Measurements from ENCODE around the gene CDK14. TPM values are rescaled to one million over a fixed set of nuclear protein-coding genes. Genes with fewer than 3 reads are reported as not detected.

The CDK14 gene
- total RNA-seq, 1 donor from 2014 or later = 8.3 TPM

DNA sequence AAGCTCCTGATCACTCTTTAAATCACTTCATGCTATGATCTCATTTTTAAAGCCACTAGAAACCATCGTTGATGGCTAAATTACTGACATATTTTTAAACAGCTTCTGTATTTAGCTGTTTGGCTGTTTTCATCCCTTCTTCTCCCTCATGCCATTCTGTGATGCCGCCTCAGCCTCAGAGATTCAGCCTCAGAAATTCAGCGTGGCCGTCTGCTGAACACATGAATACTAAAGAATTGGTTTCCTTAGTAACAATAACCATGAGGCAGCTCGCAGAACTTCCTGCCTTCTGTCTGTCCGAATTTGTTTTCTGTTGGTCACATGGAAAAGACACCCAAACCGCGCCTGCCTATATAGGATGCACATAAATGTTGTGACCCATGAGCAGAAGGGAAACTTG is 637.1 kb downstream of the CDK14 start:
- no peak for DNase-seq (ENCODE audit: extremely low read depth, low read depth, low spot score)

DNA sequence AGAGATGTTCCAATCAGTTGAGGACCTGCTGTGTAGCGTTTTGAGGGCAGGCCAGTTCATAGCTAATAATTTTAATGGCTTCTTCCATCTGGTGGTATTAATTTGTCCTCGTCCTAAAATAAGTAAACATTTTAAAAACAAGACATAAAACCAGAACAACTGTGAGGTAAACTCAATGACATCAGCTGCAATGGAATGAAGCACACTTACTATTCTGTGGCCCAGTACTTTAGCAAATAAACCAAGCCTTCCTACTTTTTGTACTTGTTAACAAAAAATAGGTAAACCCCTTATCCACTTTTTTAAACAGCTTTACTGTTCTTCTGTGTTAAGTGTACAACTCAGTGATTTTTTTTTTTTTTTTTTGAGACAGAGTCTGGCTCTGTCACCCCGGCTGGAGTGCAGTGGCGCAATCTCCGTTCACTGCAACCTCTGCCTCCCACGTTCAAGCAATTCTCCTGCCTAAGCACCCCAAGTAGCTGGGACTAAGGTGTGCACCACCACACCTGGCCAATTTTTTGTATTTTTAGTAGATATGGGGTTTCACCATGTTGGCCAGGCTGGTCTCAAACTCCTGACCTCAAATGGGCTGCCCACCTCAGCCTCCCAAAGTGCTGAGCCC is 639.2 kb downstream of the CDK14 start:
- DNase-seq (ENCODE audit: extremely low read depth, low read depth, low spot score) = no peak

- DNase-seq (ENCODE audit: extremely low read depth, low read depth, low spot score) = peak; percentile 33
Observed at GRCh38 chr7:91239171-91239604, 643.1 kb downstream of the CDK14 start.

DNA sequence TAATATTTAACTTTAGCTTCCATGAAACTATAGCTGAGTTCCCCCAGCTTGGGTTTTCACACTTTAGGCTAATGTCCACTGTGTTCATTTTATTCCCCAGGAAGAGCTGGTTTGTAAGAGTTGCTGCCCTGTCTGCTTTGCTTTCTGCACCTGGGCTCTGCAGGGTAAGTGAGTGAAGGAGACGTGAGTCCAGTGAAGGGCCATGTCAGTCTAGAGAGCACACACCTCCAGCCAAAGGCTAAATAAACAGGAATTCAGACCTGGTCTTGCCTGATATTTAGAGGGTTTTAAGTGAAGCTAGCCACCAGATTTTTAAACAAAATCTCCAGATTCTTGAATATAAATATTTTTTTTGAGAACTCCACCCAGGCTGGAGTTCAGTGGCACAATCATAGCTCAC is 643.7 kb downstream of the CDK14 start:
- DNase-seq (ENCODE audit: extremely low read depth, low read depth, low spot score) = no peak

DNA sequence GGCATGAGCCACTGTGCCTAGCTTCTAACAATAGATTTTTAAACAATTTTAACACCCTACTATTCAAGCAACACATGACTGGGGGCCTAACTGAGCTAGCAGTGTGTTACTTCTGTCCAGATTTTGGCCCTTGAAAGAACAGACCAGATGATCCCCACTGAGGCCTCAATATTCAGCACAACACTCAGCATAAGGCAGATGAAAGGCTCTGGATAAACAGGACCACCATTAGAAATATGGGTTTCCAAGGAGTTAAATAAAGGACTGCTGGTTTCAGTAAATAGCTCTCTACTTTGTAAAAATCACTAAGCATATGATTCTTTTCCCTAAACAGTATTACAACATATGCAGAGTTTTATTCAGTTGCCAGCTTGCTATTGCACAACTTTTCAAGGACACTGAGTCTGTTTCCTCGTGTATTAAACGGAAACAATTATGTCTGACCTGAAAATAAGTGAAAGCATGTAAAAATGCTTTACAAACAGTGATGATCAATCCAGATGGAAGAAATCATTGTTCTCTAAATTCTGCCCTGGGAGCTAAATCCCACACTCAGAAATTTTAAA is 644.3 kb downstream of the CDK14 start:
- no peak for DNase-seq (ENCODE audit: extremely low read depth, low read depth, low spot score)

DNA sequence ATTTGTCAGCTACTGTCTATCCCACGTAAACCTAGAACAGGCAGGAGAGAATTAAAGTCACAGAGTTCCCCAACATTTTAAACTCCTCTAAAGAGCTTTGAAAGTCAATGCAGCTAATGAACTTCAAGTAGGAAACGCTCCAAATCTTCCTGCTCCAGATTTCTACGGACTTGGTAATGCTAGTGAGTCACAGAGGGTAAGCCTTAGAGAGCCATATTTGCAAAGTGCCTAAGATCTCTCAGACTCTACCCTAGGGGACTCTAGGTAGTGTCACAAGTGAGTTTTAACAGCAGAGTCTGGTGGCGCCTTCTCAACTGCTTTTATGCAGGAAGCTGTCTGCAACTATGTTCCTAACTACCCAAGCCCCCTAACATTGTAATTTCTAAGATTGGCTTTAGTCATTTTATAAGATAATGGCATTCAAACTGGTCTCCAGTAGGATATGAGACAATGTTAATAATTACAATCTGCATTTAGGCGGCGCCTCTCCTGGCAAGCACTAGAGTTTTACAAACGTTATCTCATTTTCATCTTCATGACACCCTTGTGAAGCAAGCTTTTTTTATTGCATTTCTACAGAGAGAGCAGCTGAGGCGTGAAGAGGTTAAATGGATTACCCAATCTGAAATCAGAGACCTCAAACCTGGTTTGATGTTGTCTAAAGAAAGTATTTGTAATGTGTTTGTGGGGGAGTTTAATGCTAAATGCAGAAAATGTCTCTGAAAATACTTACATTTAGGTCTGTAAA is 646.1 kb downstream of the CDK14 start:
- DNase-seq (ENCODE audit: extremely low read depth, low read depth, low spot score) = no peak

DNA sequence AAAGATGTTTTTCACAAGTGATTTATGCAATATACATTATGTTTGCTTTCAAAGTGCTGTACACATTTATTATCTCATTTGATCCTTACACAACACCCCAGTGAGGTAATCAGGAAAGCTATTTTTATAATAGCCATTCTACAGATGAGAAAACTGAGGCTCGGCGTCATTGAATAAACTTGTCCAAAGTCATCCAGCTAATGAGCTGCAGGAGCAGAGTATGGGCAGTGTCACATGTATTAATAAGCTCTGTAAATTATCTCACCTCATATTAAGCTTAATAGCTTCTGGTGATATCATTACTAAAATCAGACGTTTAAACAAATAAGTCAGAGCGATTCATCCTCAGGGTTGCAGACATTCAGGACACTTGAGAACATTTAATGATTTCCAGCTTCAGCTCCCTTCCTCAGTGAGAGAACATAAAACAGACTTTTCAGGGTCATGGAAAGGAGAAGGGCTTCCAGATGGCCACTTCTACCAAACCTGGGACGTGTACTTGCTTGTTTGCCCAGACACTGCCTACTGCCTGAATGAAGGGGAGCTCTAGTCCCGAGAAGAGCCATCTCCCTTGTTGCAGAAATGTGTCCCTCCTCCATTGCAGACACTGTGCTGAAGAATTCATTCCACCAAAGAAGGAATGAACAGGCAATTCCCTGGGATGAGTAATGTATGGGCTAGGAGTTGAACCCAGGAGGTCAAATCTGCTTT is 647.6 kb downstream of the CDK14 start:
- no peak for DNase-seq (ENCODE audit: extremely low read depth, low read depth, low spot score)

DNA sequence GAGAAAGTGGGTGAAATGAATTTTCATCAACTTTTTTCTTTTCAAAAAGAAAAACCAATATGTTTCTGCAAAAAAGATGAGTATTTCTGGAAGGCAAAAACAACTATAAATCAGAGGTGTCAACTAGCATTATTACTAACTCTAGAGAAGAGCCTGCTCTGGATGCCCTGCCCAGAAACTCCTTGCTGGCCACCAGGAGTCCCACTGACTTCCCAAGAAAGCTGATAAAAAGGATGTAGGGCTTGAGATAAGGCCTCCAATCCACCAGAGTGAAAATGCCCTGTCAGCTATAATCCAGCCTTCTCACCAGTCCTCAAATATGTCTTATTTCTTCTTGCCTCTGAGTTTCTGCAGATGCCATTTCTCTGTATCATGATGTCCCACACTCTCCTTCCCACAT is 651.4 kb downstream of the CDK14 start:
- DNase-seq (ENCODE audit: extremely low read depth, low read depth, low spot score) = no peak

DNA sequence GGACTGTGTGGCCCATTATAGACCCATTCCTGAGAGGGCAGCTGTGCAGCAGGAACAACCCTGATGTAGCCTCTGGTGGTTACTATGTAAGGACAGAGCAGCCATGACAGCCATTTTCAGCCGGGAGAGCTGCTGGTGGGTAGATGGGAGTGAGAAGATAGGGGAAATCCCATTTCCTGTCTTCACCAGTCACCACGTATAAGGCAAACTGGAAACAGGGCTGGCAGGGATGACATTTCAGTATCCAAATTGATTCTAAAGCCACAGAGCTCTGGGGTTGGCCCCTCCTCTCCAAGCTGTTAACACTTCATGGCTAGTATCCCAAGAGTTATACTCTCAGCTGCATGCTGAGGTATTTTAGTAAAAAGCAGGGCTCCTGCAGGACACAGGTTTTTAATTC is 652.9 kb downstream of the CDK14 start:
- no peak for DNase-seq (ENCODE audit: extremely low read depth, low read depth, low spot score)

DNA sequence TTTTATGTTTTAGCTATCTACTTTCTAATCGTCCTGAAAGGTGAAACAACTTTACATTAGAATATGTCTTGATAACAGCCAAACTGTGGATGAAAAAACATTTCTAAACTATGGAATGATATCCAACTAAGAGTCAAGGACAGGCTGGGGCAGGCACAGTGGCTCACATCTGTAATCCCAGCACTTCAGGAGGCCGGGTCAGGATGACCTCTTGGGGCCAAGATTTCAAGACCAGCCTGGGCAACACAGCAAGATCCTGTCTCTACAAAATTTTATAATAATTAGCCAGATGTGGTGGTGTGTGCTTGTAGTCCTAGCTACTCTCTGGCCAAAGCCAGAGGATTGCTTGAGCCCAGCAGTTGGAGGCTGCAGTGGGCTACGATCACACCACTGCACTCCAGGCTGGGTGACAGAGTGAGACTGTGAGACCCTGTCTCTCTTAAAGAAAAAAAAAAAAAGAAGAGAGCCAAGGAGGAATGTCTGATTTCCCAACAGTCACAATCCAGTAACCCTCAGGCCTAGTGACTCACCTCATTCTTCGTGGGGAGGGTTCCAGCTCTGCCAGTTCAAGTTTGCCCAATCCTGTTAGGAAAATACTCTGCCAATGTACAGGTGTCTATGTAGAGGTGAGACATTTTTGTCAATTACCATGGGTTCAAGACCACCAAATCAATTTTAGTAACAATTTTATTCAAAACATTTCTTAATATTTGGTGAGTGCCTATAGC is 653.5 kb downstream of the CDK14 start:
- DNase-seq (ENCODE audit: extremely low read depth, low read depth, low spot score) = no peak

DNA sequence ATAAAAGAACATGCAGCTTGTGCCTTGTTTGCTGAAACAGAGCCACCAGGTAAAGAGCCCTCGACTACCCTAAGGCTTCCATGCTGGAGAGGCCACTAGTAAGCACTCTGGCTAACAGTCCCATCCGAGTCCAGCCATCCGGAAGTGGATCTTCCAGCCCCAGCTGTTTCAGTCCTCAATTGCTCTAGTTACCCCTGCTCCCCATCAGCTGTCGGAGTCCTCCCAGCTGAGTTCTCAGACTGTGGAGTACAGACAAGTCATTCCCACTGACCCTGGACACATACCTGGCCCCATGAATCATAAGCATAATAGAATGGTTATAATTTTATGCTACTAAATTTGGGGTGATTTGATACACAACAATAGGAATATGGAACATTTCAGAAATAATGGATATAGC is 654.6 kb downstream of the CDK14 start:
- DNase-seq (ENCODE audit: extremely low read depth, low read depth, low spot score) = no peak

DNA sequence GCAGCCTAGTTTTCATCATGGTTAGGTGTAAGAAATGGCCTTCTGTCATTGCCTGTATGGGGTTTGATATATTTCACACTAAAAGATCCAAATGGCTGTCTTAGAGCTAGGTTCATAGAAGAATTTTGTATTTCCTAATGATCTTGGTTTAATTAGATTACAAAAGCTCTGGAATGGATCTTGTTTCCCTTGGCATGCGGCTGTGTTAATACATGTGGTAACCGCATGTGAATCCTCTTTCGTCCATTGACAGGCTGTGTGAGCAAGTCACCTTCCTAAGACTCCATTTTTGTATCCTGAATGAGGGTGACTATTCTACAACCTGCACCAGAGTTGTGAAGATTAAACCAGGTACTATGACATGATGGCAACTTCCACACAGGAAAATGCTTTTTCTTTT is 655.8 kb downstream of the CDK14 start:
- DNase-seq (ENCODE audit: extremely low read depth, low read depth, low spot score) = no peak

Other genes with a start within 250 kb of the CDK14 start
- gene GTPBP10, start 249.6 kb upstream of the CDK14 start, total RNA-seq = 8.6 and 9.0 TPM in 2 replicates
- gene CLDN12, start 192.9 kb upstream of the CDK14 start, total RNA-seq = 9.5 and 11.1 TPM in 2 replicates
- gene PTTG1IP2, start 126.7 kb upstream of the CDK14 start, total RNA-seq = not detected in 2 replicates